ENCODE results near the gene CASR.
"Not testable (repeated sequence)": the region's sequence is repeated elsewhere in the genome, so short reads cannot be mapped to it uniquely, and the experiment has no call there.

GRCh38 chr3:122171361-122171760 is 12.1 kb upstream of the CASR start:
- TF ChIP-seq CTCF (IDR thresholded peaks at IDR 0.05 in 4 of 5, conservative IDR thresholded peaks at IDR 0.05 in 1 of 5); POLR2A (IDR thresholded peaks at IDR 0.05): not testable (repeated sequence)
